MM.1S (cell line): Measurements from ENCODE around the gene DAP.

Experiments used
- CTCF ChIP-seq: fragments of 300-600 bp; sonication (generic); IDR thresholded peaks from 2 replicates; pipeline ENCODE4 v1.5.1; 2016; ENCODE audit warnings: antibody characterized with exemption, low read length, mixed read lengths
- EZH2phosphoT487 ChIP-seq: fragments of 300-600 bp; sonication (generic); IDR thresholded peaks from 2 replicates; pipeline ENCODE4 v1.6.1; 2018; ENCODE audit warnings: antibody characterized with exemption, low read length

- no peak for TF ChIP-seq CTCF
- no peak for TF ChIP-seq EZH2phosphoT487
Observed at GRCh38 chr5:10731913-10732312, 29.1 kb downstream of the DAP start.
